Measurements from ENCODE around the gene SIM2.
A peak's percentile ranks its signal among the peaks of the same experiment; 100 is the strongest.

Gene SIM2

GRCh38 chr21:36690628-36691554 lies 8.0 kb upstream of the SIM2 start:
- CTCF ChIA-PET, result interaction anchor here (0.6 to 2.0 kb wide), 2 partner anchors 20 to 60 kb away, joined by 3 to 10 read pairs; no protein-coding TSS in a partner anchor

GRCh38 chr21:36691555-36692041 lies 7.3 kb upstream of the SIM2 start:
- peak; percentile 4 for DNase-seq (ENCODE audit: extremely low spot score)
- CTCF ChIA-PET, result interaction anchor here (0.6 to 2.0 kb wide), 2 partner anchors 19 to 61 kb away, joined by 3 to 10 read pairs; no protein-coding TSS in a partner anchor
- POLR2A ChIA-PET, result interaction anchor here (0.7 to 2.5 kb wide), 2 partner anchors 9 to 104 kb away, joined by 3 to 9 read pairs; no protein-coding TSS in a partner anchor

More at GRCh38 chr21:36690628-36691554, 8.0 kb upstream of the SIM2 start:
- DNase-seq (ENCODE audit: extremely low spot score), result no peak
- POLR2A ChIA-PET, result interaction anchor here (0.7 to 2.5 kb wide), 2 partner anchors 10 to 104 kb away, joined by 3 to 9 read pairs; no protein-coding TSS in a partner anchor
- TF ChIP-seq SP1 (IDR thresholded peaks at IDR 0.05) (no peak), ELF4 (IDR thresholded peaks at IDR 0.05) (no peak), BHLHE40 (IDR thresholded peaks at IDR 0.05; ENCODE audit: borderline replicate concordance) (no peak), FOXA1 (IDR thresholded peaks at IDR 0.05) (no peak), ARNT (IDR thresholded peaks at IDR 0.05) (no peak), L3MBTL2 (conservative IDR thresholded peaks at IDR 0.05) (no peak), TARDBP (IDR thresholded peaks at IDR 0.05) (no peak), NFRKB (IDR thresholded peaks at IDR 0.05) (no peak), CTBP1 (IDR thresholded peaks at IDR 0.05; ENCODE audit: borderline replicate concordance) (no peak), HDGF (IDR thresholded peaks at IDR 0.05; ENCODE audit: borderline replicate concordance) (no peak), FOXK2 (IDR thresholded peaks at IDR 0.05) (no peak), SUZ12 (IDR thresholded peaks at IDR 0.05) (no peak), ZNF384 (IDR thresholded peaks at IDR 0.05) (no peak), FOXM1 (IDR thresholded peaks at IDR 0.05; ENCODE audit: borderline replicate concordance) (no peak), LEF1 (IDR thresholded peaks at IDR 0.05; ENCODE audit: borderline replicate concordance) (no peak)
- TF ChIP-seq, protein P1, sequence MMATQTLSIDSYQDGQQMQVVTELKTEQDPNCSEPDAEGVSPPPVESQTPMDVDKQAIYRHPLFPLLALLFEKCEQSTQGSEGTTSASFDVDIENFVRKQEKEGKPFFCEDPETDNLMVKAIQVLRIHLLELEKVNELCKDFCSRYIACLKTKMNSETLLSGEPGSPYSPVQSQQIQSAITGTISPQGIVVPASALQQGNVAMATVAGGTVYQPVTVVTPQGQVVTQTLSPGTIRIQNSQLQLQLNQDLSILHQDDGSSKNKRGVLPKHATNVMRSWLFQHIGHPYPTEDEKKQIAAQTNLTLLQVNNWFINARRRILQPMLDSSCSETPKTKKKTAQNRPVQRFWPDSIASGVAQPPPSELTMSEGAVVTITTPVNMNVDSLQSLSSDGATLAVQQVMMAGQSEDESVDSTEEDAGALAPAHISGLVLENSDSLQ (IDR thresholded peaks at IDR 0.05), result no peak

DNA sequence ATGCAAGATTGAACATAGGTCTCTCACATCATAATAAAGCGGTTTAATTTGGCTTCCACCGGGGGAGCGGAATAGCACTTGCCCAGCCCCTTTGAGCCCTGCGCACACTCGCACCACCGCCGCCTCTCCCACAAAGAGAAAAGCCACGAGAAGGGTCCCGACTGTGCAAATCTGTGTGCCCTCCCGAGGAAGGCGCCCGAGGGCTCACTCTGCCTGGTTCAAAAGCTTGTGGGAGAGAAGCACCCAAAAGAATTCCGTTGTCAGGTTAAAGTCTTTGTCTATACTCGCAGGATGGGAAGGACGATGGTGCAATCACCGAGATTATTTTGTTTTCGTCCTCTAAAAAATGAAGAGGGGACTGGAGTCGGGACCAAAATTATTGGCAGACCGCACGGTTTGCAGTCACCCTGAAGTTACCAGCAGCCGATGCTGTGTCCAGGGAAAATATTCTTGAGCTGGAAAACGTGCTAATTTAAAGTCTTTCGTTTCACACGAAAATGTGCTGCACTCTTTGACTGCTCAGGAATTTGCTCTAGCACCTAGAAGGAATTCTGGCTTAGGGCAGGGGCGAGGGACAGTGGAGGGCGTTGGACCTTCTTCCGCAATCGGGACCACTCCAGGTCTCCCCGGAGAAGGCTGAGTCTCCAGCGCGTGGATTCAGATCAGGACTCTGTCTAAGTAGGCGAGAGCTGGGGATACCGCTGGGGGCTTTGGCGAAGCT lies 6.6 kb upstream of the SIM2 start:
- POLR2A ChIA-PET, result interaction anchor here (2.5 kb wide), 1 partner anchor 9 kb away, joined by 9 read pairs; no protein-coding TSS in a partner anchor
- TF ChIP-seq SUZ12 (IDR thresholded peaks at IDR 0.05), result no peak
- CTCF ChIA-PET, result interaction anchor here (0.7 to 2.0 kb wide), 3 partner anchors 61 to 246 kb away, joined by 3 to 10 read pairs (median 4); no protein-coding TSS in a partner anchor
- DNase-seq (ENCODE audit: extremely low spot score), result no peak

More at GRCh38 chr21:36691555-36692041, 7.3 kb upstream of the SIM2 start:
- TF ChIP-seq SP1 (IDR thresholded peaks at IDR 0.05) (no peak), FOXM1 (IDR thresholded peaks at IDR 0.05; ENCODE audit: borderline replicate concordance) (no peak), SUZ12 (IDR thresholded peaks at IDR 0.05) (no peak), LEF1 (IDR thresholded peaks at IDR 0.05; ENCODE audit: borderline replicate concordance) (no peak)

DNA sequence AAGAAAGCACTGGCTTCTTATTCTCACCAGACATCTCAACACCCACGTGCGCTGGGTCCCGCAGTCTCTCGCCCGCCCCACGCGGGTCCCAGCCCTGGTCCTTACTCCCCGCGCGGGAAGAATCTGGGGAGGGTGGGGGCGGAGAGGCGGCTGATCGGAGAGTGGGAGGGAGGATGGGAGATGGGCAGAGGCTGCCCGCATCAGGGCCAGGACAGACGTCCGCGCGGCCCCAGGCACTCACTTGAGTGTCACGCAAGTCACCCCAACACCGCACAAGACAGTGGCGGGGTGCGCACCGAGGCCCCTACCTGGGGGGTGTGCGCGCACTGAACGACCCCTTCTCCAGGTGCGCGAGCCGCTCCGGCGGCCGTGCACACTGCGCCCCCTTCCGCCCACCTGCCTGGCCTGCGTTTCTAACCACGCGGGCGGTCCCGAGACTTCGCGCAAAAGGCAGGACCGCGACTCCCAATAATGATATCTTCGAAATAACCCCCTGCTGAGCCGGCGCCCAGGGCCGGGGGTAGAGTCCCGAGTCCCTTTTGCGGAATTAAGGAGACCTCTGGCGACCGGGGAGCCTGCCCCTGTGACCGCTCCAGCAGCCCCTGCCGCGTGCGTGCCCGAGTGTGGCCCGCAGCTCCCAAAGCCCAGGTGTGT lies 6.0 kb upstream of the SIM2 start:
- ChIA-PET CTCF (interaction anchor here (0.7 to 2.0 kb wide), 3 partner anchors 60 to 246 kb away, joined by 3 to 10 read pairs (median 4); no protein-coding TSS in a partner anchor), POLR2A (interaction anchor here (2.5 kb wide), 1 partner anchor 8 kb away, joined by 9 read pairs; no protein-coding TSS in a partner anchor)
- TF ChIP-seq FOXK2 (IDR thresholded peaks at IDR 0.05), result no peak
- no peak for TF ChIP-seq ELF4 (IDR thresholded peaks at IDR 0.05)
- no peak for TF ChIP-seq NFRKB (IDR thresholded peaks at IDR 0.05)
- peak; percentile 47 for TF ChIP-seq L3MBTL2 (conservative IDR thresholded peaks at IDR 0.05)
- no peak for DNase-seq (ENCODE audit: extremely low spot score)

- CTCF ChIA-PET, result no interaction called here
- POLR2A ChIA-PET, result no interaction called here
- no peak for DNase-seq (ENCODE audit: extremely low spot score)
- TF ChIP-seq FOXA1 (IDR thresholded peaks at IDR 0.05), result no peak
Measured at GRCh38 chr21:36693489-36694030, 5.4 kb upstream of the SIM2 start.

DNA sequence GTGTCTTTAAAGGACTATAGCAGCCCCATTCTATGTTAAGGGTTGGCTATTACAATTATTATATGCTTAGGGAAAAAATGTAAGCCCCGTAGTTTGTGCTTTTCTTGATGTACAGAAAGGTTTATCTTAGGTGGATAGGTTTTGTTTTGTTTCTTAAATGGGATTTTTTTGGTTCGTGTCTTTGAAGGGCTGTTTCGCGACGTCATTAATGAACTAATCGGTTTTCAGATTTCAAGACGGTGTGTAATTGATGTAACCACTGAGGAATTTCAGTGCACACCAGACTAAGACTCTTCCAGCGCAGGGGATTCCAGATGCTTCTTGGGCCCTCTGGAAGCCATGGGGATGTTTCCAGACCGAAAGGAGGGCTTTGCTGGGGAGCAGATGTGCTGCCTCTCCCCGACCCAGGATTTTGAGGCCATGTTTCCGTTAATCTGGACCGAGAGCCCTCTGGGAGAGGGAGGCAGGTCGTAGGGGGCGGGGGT lies 4.8 kb upstream of the SIM2 start:
- no peak for DNase-seq (ENCODE audit: extremely low spot score)
- POLR2A ChIA-PET, result no interaction called here
- TF ChIP-seq FOXA1 (IDR thresholded peaks at IDR 0.05) (no peak), SP1 (IDR thresholded peaks at IDR 0.05) (no peak), ZNF384 (IDR thresholded peaks at IDR 0.05) (no peak), LEF1 (IDR thresholded peaks at IDR 0.05; ENCODE audit: borderline replicate concordance) (no peak), L3MBTL2 (conservative IDR thresholded peaks at IDR 0.05) (no peak), ELF4 (IDR thresholded peaks at IDR 0.05) (no peak), FOXM1 (IDR thresholded peaks at IDR 0.05; ENCODE audit: borderline replicate concordance) (no peak), BHLHE40 (IDR thresholded peaks at IDR 0.05; ENCODE audit: borderline replicate concordance) (no peak), HDGF (IDR thresholded peaks at IDR 0.05; ENCODE audit: borderline replicate concordance) (no peak), SUZ12 (IDR thresholded peaks at IDR 0.05) (no peak), ARNT (IDR thresholded peaks at IDR 0.05) (no peak)
- TF ChIP-seq, protein P1 (IDR thresholded peaks at IDR 0.05), result no peak
- CTCF ChIA-PET, result no interaction called here

All from HEK293T (cell line).